CD4-positive, alpha-beta T cell treated with Interleukin-12 subunit alpha and Interleukin-12 subunit beta, for 1 hour (primary cell): ENCODE measurements around the gene GLI1.
A peak's percentile ranks its signal among the peaks of the same experiment; 100 is the strongest.
"Not testable (repeated sequence)": the region's sequence is repeated elsewhere in the genome, so short reads cannot be mapped to it uniquely, and the experiment has no call there.

Experiments used
- DNase-seq: peaks from one replicate; pipeline ENCODE4 v3.0.0-alpha.2; 2020

GLI1 gene

DNA sequence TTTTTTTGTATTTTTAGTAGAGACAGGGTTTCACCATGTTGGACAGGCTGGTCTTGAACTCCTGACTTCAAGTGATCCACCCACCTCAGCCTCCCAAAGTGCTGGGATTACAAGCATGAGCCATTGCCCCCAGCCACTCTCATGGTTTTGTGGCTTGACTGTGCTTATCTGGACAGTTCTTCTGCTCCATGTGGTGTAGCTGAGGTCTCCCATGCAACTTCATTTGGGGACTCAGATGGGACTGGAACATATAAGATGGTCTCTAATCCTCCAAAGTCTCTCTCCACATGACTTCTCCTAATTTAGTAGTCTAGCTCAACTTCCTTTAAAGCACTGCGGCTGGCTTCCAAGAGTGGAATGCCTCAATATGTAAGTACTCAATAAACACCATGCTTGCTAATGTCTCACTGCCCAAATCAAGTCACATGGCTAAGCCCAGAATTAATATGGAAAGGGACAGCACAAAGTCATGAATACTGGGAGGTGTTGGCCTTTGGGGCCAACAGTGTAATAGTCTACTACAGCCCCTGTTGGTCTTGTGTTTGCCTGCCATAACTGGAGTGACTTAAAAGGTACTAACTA, 17.6 kb upstream of the GLI1 start:
- DNase-seq, result no peak

DNA sequence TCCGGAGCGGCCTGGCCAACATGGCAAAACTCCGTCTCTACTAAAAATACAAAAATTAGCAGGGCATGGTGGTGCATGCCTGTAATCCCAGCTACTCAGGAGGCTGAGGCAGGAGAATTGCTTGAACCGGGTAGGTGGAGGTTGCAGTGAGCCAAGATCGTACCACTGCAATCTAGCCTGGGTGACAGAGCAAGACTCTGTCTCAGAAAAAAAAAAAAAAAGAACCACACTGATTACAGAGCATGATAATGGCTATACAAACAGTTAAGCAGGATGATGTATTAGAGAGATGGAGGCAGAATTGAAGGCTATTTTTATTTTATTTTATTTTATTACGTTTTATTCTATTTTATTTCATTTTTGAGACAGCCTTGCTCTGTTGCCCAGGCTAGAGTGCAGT, 15.2 kb upstream of the GLI1 start:
- not testable (repeated sequence) for DNase-seq

DNA sequence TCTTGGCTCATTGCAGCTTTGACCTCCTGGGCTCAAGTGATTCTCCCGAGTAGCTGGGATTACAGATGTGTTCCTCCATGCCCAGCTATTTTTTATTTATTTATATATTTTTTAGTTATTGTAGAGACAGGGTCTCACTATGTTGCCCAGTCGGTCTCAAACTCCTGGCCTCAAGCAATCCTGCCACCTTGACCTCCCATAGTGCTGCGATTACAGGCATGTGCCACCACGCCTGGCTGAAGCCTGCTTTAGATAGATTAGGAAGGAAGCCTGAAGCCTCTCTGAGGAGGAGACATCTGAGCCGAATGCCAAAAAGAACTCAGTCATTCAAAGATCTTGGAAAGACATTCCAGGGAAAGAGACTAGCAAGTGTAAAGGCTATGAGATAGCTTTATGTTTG, 14.8 kb upstream of the GLI1 start:
- DNase-seq, result no peak

GRCh38 chr12:57446292-57446960, 13.2 kb upstream of the GLI1 start:
- DNase-seq, result no peak

DNA sequence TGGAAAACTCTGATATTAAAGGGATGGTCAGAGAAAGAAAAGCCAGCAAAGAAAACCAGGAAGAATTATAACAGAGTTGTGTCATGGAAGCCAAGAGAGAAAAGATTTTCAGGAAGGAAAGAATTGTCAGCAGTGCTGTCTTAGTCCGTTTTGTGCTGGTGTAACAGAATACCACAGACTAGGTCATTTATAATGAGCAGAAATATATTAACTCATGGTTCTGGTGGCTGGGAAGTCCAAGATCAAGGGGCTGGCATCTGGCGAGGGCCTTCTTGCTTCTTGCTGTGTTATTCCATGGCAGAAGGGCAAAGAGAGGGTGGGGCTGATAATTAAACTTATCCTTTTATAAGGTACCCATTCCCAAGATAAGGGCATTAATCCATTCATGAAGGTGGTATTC, 10.9 kb upstream of the GLI1 start:
- DNase-seq, result no peak

DNA sequence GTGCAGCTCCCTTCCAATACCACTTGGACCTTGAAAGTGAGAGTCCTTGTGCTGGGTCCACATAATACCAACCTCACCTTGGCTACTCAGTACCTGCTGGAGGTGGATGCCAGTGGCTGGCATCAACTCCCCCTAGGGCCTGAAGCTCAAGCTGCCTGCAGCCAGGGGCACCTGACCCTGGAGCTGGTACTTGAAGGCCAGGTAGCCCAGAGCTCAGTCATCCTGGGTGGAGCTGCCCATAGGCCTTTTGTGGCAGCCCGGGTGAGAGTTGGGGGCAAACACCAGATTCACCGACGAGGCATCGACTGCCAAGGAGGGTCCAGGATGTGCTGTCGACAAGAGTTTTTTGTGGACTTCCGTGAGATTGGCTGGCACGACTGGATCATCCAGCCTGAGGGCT, 10.2 kb upstream of the GLI1 start:
- no peak for DNase-seq

DNA sequence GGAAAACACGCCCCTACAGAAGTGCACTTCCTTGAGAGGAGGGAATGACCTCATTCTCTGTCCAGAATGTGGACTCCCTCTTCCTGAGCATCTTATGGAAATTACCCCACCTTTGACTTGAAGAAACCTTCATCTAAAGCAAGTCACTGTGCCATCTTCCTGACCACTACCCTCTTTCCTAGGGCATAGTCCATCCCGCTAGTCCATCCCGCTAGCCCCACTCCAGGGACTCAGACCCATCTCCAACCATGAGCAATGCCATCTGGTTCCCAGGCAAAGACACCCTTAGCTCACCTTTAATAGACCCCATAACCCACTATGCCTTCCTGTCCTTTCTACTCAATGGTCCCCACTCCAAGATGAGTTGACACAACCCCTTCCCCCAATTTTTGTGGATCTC, 9.5 kb upstream of the GLI1 start:
- DNase-seq, result no peak

DNA sequence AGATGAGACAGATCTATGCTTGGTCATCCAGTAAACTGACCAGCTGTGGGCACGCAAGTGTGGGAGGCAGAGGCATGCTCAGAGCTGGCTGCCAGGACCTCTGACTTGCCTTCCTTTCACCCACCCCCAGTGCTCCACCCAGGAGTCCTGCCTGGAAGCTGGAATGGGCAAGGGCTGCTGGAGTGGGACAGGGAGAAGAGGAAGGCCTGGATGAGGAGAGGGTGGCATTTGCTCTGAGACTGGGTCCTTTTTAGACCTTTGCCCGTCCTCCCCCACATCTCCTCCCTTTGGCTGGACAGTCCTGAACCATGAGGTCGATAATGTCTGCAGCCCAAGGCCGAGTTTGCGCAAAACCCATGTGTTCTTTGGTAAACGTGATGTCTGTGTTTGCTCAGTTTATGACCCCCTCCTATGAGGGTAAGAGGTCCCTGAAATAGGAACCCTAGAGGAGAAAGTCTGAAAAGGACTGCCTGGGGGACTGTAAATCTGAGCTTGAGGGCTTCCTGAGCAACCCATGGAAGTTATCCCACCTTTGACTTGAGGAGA, 8.3 kb upstream of the GLI1 start:
- no peak for DNase-seq

- no peak for DNase-seq
Measured at GRCh38 chr12:57452181-57452936, 7.2 kb upstream of the GLI1 start.

- peak; percentile 47 for DNase-seq
Measured at GRCh38 chr12:57452937-57453509, 6.6 kb upstream of the GLI1 start.

- no peak for DNase-seq
Measured at GRCh38 chr12:57454213-57454565, 5.4 kb upstream of the GLI1 start.

DNA sequence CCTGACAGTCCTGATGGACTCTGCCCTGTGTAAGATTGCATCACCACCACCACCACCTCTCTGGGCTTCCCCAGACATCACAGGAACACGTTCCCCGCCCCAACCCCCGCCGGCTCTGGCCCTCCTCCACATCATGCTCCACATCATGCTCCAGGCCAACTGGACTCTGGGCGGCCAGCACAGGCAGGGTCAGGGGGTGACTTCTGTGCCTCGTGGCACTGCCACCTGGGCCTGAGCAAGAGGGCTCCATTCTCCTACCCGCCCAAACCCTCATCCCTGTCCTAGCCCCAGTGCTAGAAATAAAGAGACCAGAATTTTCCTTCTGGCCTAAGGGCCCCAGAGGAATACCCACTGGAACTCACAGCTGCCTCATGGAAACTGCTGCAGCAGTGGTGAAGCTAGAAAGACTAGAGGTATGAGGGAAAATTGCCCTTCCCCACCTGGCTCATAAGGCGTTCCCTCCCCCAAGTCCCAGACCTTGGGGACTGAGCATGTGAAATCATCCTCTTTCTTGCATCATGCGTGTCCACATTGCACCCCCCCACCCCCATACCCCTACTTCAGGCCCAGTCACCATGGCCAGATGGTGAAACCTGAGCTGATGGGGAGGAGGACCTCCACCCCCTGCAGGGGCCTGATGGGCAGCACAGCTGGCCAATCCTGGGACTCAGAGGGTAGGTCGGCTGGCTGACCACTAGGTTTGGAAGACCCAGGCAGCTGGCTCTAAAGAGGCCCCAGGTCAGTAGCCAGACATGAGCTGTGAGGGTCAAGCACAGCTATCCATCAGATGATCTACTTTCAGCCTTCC, 4.8 kb upstream of the GLI1 start, which contains the start of gene INHBE:
INHBE (plus strand) TSS at position 742 of the 808 bp plus-strand sequence. CDS start 230 bp downstream, outside the sequence.
- no peak for DNase-seq

DNA sequence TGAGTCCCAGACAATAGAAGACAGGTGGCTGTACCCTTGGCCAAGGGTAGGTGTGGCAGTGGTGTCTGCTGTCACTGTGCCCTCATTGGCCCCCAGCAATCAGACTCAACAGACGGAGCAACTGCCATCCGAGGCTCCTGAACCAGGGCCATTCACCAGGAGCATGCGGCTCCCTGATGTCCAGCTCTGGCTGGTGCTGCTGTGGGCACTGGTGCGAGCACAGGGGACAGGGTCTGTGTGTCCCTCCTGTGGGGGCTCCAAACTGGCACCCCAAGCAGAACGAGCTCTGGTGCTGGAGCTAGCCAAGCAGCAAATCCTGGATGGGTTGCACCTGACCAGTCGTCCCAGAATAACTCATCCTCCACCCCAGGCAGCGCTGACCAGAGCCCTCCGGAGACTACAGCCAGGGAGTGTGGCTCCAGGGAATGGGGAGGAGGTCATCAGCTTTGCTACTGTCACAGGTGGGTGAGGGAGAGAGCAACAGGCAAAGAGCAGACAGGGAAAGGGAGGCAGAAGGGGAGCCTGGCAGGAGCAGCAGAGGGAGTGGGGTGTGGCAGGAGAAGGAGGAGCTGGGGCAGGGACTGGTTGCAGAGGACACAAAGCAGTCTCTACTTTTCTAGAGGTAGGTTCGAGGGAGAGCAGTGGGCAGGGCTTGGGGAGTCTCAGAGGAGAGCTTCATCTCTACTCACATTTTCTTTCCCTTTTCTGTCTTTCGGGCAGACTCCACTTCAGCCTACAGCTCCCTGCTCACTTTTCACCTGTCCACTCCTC, 4.0 kb upstream of the GLI1 start:
- DNase-seq, result no peak

GRCh38 chr12:57456145-57456700, 3.4 kb upstream of the GLI1 start:
- peak; percentile 66 for DNase-seq

GRCh38 chr12:57456737-57457490, 2.7 kb upstream of the GLI1 start:
- DNase-seq, result no peak

- DNase-seq, result no peak
Measured at GRCh38 chr12:57458665-57459054, 925 bp upstream of the GLI1 start.

DNA sequence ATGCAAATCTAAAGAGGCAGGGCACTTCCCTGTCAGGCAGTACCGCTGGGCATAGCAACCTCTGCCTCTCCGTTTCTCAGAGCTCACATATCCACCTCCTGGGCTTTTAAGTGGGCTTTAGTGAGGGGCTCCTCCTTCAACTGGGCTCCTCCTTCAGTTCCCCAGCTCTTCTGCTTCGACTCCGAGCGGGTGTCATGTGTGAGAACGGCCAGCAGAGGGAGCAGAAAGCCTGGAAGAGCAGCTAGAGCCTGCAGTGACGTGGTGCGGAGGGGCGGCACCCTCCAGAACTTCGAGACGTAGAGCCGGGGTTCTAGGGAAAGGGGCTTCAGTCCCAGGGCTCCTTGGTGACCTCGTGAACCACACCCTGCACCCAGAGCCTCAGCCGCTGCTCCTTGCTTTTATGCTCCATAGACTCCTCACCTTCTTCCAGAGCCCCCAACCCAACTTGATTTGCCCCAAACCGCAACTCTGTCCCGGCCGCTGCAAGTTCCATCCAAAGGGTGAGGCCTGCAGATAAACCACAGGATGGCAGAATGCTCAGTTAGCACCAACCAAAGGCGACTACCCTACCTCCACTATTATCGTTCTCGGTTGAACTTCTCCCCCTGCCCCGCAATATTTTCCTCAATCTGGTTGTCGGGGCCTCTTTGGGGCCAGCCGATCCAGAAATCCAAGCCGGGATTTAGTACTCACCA, 383 bp upstream of the GLI1 start:
- peak; percentile 95 for DNase-seq

DNA sequence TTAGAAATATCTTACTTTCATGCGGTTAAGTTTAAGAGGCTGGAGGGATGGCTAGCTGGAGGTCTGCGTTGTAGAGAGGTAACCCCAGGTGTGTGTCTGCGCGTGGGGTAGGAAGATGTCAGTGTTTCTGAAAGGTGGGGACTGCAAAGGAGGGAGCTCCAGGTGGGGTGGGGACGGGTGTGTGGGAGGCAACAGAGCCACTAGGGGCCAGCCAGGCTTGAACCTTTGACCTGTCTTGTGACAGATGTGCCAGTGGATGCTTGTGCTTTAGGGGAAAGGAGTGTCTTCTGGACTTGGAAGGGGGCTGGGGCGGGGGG, 841 bp downstream of the GLI1 start:
- DNase-seq, result no peak

DNA sequence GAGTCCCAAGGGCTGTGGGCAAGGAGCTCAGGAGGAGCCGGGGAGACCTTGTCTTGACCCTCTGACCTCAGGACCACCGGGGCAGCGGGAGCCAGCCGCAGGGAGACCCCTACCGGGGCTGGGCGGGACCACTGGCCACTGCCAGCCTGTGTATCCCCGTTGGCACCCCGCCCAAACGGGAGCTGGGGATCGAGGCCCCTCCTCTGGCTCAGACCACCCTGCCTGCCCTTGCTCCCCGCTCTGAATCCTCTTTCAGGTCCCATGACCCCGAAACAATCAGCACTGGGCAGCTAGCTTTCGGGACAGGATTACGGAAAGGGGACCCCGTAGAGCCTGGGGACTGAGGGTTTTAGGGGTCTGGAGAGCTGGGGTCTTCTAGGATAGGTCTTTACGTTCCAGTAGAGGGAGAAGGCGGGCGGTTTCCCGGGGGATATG, 1.3 kb downstream of the GLI1 start:
- no peak for DNase-seq

GRCh38 chr12:57461276-57461916, 1.8 kb downstream of the GLI1 start:
- DNase-seq, result peak; percentile 44
